ENCODE results near the gene ZMYND10. TPM values are rescaled to one million over a fixed set of nuclear protein-coding genes. Genes with fewer than 3 reads are reported as not detected.
"Not testable (repeated sequence)": the region's sequence is repeated elsewhere in the genome, so short reads cannot be mapped to it uniquely, and the experiment has no call there.

Gene ZMYND10
- total RNA-seq, 2 donors from 2014 or later, result 0.23 to 0.24 TPM

DNA sequence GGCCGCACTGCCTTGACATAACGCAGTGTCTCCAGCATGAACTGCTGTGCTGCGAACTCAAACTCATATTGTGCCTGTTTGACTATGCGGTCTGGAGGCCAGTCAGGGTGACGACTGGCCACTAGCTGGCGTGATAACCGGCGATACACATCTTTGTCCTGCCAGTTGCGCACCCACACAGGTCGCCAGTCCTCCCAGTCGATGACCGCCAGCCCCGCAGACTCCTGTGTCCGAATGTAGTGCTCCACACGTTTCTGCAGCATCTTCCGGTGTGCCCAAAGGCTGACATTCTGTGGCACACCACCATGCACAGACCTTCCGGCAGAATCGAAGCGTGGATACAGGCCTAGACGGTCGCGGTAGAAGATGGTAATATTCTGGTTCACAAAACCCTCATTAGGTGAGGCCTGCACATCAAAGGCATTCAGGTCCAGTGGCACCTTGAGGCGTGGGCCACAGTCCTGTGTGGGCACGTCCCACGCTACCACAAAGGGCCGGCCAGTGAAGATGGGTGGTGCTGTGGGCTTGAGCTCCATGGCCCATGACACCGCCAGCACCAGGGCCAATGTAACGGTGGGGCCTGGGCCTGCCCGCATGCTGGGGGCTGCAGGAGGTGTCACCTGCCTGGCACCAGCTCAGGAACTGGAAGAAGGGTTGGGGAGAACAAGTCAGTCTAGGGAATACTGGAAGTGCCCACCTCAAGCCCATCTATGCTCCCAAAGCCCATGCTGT lies 25.5 kb downstream of the ZMYND10 start:
- intact Hi-C loops (cut with DNase I), result no loop called here
- no peak for DNase-seq (ENCODE audit: low spot score)

- no peak for DNase-seq (ENCODE audit: low spot score)
- intact Hi-C loops (cut with DNase I), result no loop called here
These were observed 26.2 kb downstream of the ZMYND10 start for GRCh38 chr3:50319181-50319893.

- DNase-seq (ENCODE audit: low spot score), result no peak
- intact Hi-C loops (cut with DNase I), result no loop called here
These were observed 26.9 kb downstream of the ZMYND10 start for GRCh38 chr3:50318615-50319014.

DNA sequence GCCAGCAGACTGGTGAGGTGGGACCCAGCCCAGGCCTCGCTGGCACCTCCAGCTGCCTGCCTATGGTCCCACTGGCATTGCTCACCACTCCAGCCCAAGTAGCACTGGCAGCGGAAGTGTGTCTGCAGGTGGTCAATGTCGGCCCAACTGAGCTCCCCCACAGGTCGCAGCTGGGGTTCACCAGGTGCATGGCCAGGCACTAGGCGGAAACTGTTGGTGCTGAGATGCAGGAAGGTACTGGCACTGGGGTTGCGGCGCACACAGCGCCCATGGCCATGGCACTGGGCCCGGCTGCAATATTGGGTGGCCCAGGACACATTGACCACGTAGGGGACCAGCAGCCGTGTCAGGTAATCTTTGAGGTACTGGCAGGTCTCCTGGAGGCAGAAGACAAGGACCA lies 27.4 kb downstream of the ZMYND10 start:
- no peak for DNase-seq (ENCODE audit: low spot score)
- intact Hi-C loops (cut with DNase I), result no loop called here

- no peak for DNase-seq (ENCODE audit: low spot score)
- intact Hi-C loops (cut with DNase I), result no loop called here
These were observed 28.2 kb downstream of the ZMYND10 start for GRCh38 chr3:50317300-50317699.

GRCh38 chr3:50316657-50317242 lies 28.8 kb downstream of the ZMYND10 start:
- no peak for DNase-seq (ENCODE audit: low spot score)

GRCh38 chr3:50314816-50315215 lies 30.7 kb downstream of the ZMYND10 start:
- intact Hi-C loops (cut with DNase I), result no loop called here
- no peak for DNase-seq (ENCODE audit: low spot score)

More at GRCh38 chr3:50316657-50317242, 28.8 kb downstream of the ZMYND10 start:
- intact Hi-C loops (cut with DNase I), result no loop called here

DNA sequence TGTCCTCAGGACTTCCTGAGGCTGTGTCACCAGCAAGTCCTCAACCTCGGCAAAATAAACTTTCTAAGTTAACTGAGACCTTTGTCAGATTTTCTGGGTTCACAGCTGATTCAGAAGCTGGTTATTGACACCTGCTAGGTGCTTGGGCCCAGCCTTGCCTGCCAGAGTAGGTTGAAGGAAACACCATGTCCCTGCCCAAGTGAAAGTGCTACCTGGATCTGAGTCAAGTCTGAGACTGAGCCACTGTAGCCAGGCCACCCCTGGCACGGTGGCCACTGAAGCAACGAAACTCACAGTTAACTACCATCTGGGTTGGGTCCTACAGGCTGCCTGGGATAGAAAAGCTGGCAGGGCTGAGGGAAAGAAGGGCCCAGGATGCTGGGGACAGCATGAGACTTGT lies 31.2 kb downstream of the ZMYND10 start:
- intact Hi-C loops (cut with DNase I), result no loop called here
- no peak for DNase-seq (ENCODE audit: low spot score)

DNA sequence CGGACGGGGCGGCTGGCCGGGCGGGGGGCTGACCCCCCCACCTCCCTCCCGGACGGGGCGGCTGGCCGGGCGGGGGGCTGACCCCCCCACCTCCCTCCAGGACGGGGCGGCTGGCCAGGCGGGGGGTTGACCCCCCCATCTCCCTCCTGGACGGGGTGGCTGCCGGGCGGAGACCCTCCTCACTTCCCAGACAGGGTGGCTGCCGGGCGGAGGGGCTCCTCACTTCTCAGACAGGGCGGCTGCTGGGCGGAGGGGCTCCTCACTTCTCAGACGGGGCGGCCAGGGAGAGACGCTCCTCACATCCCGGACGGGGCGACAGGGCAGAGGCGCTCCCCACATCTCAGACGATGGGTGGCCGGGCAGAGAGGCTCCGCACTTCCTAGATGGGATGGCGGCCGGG lies 33.5 kb downstream of the ZMYND10 start:
- intact Hi-C loops (cut with DNase I); DNase-seq (ENCODE audit: low spot score): not testable (repeated sequence)

- intact Hi-C loops (cut with DNase I), result no loop called here
- no peak for DNase-seq (ENCODE audit: low spot score)
These were observed 40.9 kb downstream of the ZMYND10 start for GRCh38 chr3:50304601-50305000.

DNA sequence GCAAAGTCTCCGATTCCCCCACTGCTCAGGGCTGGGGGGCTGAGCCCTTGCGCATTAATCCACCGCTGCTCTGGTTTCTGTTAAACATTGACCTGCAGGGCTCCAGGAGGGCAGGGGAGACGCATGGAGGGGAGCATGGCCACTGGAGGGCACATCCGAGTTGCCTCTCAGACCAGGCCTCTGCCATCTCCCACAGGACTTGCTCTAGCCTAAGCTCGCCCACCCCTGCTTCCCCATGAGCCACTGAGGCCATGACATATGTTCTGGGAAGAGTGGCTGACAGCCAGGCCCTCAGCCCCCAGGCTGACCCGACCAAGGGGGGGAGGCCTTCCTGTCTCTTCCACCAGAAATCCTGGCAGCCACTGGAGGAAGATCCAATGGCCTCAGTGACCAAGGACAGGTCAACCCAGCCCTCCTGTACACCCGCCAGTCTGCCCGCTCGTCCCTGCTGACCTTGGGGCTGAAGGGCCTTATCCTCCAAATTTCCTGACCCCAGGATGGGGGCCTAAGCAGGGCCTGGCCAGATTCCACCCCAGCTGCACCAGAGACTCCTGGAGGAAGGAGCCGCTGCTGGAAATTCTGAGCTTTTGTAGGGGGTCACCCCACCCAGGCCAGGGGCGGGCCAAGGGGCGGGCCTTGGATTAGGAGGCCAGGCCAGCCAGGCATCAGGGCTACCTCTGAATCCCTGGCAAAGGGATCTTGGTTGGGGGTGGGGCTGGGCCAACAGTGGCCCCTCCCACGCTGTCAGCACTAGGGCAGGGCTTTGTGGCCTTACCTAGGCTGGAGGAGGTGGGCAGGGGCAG lies 42.3 kb downstream of the ZMYND10 start, which contains the start of gene HYAL1:
Gene HYAL1, minus strand, starts transcription at position 562 of the 803 bp plus-strand sequence. CDS start 618 bp downstream, outside the sequence.
- intact Hi-C loops (cut with DNase I), result no loop called here
- peak; percentile 89 for DNase-seq (ENCODE audit: low spot score)

DNA sequence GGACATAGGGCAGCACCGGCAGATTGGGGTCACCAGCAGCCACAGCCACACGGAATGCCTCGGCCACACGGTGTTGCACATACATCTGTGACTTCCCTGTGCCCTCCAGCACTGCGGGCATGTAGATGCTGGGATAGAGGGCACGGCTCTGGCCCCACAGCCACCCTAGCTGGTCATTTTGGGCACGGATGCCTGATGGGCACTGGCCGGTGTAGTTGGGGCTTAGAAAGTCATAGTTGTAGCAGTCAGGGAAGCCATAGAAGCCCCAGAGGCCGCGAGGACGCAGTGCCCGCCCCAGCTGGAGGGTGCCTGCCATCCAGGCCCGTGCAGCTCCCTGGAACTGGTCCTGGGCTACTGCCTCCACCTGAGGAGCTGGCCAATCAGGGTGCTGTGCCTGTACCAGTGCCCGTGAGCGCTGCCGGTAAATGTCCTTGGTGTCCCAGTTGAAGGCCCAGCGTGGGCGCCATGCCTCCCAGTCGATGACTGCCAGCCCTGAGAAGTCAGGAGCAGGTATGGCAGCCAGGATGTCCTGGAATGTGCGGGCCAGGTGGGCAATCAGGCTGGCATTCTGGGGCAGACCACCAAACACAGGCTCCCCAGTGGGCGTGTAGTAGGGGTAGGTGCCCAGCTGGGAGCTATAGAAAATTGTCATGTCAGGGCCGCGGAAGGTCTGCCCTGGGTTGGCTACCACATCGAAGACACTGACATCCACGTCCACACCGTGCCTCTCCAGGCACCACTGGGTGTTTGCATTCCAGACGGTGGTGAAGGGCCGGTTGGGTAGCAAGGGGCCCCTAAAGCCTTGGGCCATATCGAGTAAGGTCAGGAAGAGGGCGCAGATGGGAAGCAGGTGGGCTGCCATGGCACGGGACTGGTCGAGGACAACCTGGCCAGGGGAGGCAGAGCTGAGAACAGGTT lies 43.2 kb downstream of the ZMYND10 start:
- intact Hi-C loops (cut with DNase I), result no loop called here
- no peak for DNase-seq (ENCODE audit: low spot score)

GRCh38 chr3:50300681-50301254 lies 44.8 kb downstream of the ZMYND10 start:
- intact Hi-C loops (cut with DNase I), result no loop called here
- DNase-seq (ENCODE audit: low spot score), result no peak

GRCh38 chr3:50299929-50300680 lies 45.4 kb downstream of the ZMYND10 start:
- intact Hi-C loops (cut with DNase I), result no loop called here
- DNase-seq (ENCODE audit: low spot score), result no peak

DNA sequence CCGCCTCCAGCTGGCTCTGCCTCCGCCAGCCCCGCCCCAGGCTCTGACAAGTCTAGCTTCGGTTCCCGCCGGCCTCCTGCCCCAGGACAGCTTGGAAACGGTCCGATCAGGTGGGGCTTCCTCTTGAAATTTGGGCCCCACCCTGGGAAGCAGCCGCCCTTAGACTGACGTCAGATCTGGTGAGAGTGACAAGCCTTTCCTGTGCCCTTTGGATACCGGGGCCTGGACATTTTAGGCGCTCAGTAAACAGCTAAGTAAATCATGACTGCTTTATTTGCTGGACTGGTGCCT lies 45.9 kb downstream of the ZMYND10 start:
- intact Hi-C loops (cut with DNase I), result no loop called here
- no peak for DNase-seq (ENCODE audit: low spot score)

DNA sequence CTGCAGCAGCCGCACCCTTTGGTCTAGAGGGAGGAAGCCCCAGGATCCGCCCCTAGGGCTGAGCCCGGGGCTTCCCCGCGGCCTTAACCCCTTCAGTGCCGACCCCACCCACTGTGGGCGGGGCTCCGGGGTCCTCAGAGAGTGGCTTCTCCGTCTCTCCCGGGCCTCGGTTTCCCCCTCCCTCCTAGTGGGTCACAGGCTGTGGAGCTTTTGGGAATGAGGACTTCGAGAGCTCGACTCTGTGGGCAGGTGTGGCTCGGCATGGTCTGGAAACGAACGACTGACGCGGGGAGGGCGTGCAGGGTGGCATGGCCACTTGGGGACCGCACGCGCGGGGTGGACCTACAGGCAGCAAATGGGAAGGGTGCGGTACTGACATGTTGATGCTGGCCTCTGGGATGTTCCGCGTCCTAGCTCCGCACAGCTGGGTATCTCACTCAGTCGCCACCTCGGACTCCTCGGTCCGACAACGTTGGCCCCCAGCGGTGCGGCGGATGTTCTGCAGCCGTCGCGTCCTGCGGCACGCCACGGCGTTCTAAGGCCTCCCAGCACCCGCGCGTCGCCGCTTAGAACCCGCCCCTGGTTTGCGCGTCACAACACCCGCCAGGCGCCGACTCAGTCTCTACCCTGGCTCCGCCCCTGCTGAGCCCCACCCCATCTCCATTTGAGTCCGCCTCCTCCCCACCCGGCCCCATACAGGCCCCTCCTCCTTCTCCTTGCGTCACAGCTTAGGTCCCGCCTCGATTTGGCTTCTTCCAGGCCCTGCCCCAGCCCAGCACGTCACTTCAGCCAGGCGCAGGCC lies 46.5 kb downstream of the ZMYND10 start, which contains the start of the genes HYAL3 and NAA80:
Gene HYAL3, minus strand, starts transcription at position 570 of the 802 bp plus-strand sequence. CDS start 3,803 bp downstream, outside the sequence.
Gene NAA80, minus strand, starts transcription at position 570 of the 802 bp plus-strand sequence. CDS start 1,942 bp downstream, outside the sequence.
- peak; percentile 100 for DNase-seq (ENCODE audit: low spot score)
- intact Hi-C loops (cut with DNase I), result no loop called here

All from posterior vena cava (tissue), 2 donors.